ENCODE results near the gene F13B. TPM values are rescaled to one million over a fixed set of nuclear protein-coding genes. Genes with fewer than 3 reads are reported as not detected.

Gene F13B
- total RNA-seq, 2 donors from 2014 or later = not detected

Other genes starting within 250 kb of the F13B start
- gene CFHR1, start 247.5 kb downstream of the F13B start, total RNA-seq = not detected
- gene CFHR4, start 179.2 kb downstream of the F13B start, total RNA-seq = not detected
- gene CFHR2, start 123.5 kb downstream of the F13B start, total RNA-seq = not detected
- gene CFHR5, start 89.7 kb downstream of the F13B start, total RNA-seq = not detected
- gene ASPM, start 79.4 kb upstream of the F13B start, total RNA-seq = 10 to 100 TPM; 53.4 to 56.9 TPM
- gene ZBTB41, start 134.0 kb upstream of the F13B start, total RNA-seq = 1 to 10 TPM; 6.1 to 7.4 TPM
- gene CRB1, start 201.0 kb upstream of the F13B start, total RNA-seq = under 1 TPM in 1 of 2 donors, not detected in 1; 0.48 TPM

Data from activated T-cell treated with anti-CD3 and anti-CD28 coated beads, Interleukin-2, amount 50 U/mL, for 72 hours (primary cell).